ENCODE measurements around the gene HP1BP3.

DNA sequence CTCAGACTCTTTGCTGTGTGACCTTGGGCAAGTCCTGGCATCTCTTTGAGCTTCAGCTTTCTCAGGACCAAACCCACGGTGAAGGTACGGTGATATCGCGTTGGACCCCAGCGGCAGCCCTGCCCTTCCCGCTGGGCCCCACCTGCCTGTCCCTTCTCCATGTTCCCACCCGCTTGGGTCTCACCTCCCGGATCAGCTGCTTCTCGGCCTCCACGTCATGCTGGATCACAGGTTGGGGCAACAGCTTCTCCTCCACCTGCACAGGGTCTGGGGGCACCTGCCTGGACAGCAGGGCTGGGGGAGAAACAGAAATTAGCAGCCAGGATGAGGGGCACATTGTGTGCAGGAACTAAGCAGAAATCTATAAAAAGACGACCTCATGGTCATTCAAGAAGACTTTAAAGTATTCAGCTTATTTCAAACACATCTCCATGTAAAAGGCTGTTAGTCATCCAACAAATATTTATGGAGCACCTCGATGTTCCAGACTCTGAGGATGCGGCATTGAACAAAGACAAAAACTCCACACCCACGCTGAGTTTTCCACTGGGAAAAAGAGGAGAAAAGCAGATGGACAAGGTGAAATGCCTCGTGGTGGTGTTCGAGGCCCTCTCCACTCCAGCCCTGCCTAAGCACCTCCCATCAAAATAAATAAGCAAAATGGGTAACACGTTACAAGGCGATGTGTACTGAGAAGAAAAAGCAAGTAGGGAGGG lies 88.8 kb downstream of the HP1BP3 start:
- TF ChIP-seq, protein P1, sequence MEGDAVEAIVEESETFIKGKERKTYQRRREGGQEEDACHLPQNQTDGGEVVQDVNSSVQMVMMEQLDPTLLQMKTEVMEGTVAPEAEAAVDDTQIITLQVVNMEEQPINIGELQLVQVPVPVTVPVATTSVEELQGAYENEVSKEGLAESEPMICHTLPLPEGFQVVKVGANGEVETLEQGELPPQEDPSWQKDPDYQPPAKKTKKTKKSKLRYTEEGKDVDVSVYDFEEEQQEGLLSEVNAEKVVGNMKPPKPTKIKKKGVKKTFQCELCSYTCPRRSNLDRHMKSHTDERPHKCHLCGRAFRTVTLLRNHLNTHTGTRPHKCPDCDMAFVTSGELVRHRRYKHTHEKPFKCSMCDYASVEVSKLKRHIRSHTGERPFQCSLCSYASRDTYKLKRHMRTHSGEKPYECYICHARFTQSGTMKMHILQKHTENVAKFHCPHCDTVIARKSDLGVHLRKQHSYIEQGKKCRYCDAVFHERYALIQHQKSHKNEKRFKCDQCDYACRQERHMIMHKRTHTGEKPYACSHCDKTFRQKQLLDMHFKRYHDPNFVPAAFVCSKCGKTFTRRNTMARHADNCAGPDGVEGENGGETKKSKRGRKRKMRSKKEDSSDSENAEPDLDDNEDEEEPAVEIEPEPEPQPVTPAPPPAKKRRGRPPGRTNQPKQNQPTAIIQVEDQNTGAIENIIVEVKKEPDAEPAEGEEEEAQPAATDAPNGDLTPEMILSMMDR (IDR thresholded peaks at IDR 0.05 in 4 of 5, conservative IDR thresholded peaks at IDR 0.05 in 1 of 5), result no peak
- no peak for TF ChIP-seq POLR2A (IDR thresholded peaks at IDR 0.05)

Data from gastrocnemius medialis (tissue), 4 donors.